K562 (cell line): ENCODE data around the gene PLCB1. TPM values are rescaled to one million over a fixed set of nuclear protein-coding genes. Genes with fewer than 3 reads are reported as not detected.

ENCODE experiments used
- ATAC-seq: fragments of 200-7000 bp; cut with Tn5 transposase; 3 replicates; pipeline ENCODE4 v1.9.1; 2020; ENCODE audit warnings: moderate library complexity
- BruUV-seq: library from RNA; stranded (reverse); fragments of 400-500 nt; replicated peaks from 2 replicates; lab custom pipeline; 2021; lab: Mats Ljungman, UMichigan
- CTCF ChIA-PET: fragments of 300-600 bp; formaldehyde crosslinking; extraction: SDS; loops from one replicate; lab custom pipeline; 2021; ENCODE audit warnings: low intra/inter-chr PET ratio; lab: Yijun Ruan, JAX
- POLR2A ChIA-PET: fragments of 300-600, 350-650 bp; sonication (Branson Sonifier 250); formaldehyde crosslinking; extraction: SDS; loops from one replicate; lab custom pipeline; 2021; ENCODE audit warnings: antibody characterized with exemption, inconsistent platforms; lab: Yijun Ruan, JAX
- DNase-seq, 4 experiments: peaks; one replicate each; pipeline versions ENCODE4 v3.0.0 to v3.0.0-alpha.2; 2011 to 2018; ENCODE audit warnings: low spot score in 3 of 4, mixed read lengths in 3 of 4; ENCODE audit errors: extremely low read depth in 1 of 4
- FAIRE-seq: peaks from 2 replicates; lab custom pipeline; 2011; peaks lifted over from hg19 to GRCh38; lab: Jason Lieb, UNC
- H2AFZ ChIP-seq: 2 replicates; pipeline ENCODE4 v1.6.0; 2011; ENCODE audit warnings: low read depth, low read length, control low read depth, inconsistent platforms
- H3K27ac ChIP-seq: fragments of 200-600 bp; 3 replicates; pipeline ENCODE4 v1.8.0; 2011; ENCODE audit warnings: low read depth, mild to moderate bottlenecking, control low read depth, inconsistent platforms, low read length, moderate library complexity, mixed read lengths; ENCODE audit errors: extremely low read depth
- H3K27me3 ChIP-seq, 2 experiments: fragments of 300-600 bp in 1 of 2; 2 replicates in 1 of 2; 3 replicates in 1 of 2; pipeline versions ENCODE4 v1.6.0 to v1.8.0; 2011; ENCODE audit warnings: inconsistent platforms in 2 of 2, low read length in 2 of 2, mild to moderate bottlenecking in 1 of 2, mixed read lengths in 1 of 2, moderate library complexity in 1 of 2; ENCODE audit not compliant: control insufficient read depth in 2 of 2, insufficient read depth in 2 of 2
- H3K36me3 ChIP-seq: fragments of 300-600 bp; 3 replicates; pipeline ENCODE4 v1.8.0; 2011; ENCODE audit warnings: mild to moderate bottlenecking, low read length, inconsistent platforms; ENCODE audit not compliant: control insufficient read depth, insufficient read depth
- H3K4me1 ChIP-seq, 2 experiments: fragments of 200-600 bp in 1 of 2; replicated peaks in 1 of 2; 2 replicates in 1 of 2; 3 replicates in 1 of 2; pipeline versions ENCODE4 v1.5.1 to v1.8.0; 2011; ENCODE audit warnings: inconsistent platforms in 2 of 2, low read length in 2 of 2, mild to moderate bottlenecking in 1 of 2, mixed read lengths in 1 of 2, moderate library complexity in 1 of 2; ENCODE audit not compliant: control insufficient read depth in 2 of 2, insufficient read depth in 2 of 2
- H3K4me2 ChIP-seq: 2 replicates; pipeline ENCODE4 v1.6.1; 2011; ENCODE audit warnings: low read length, control low read depth, inconsistent platforms, mixed read lengths; ENCODE audit not compliant: insufficient read depth
- H3K4me3 ChIP-seq: fragments of 200-600 bp; sonication (generic), shearing (Covaris generic); 2 replicates; pipeline ENCODE4 v1.5.1; 2016; ENCODE audit warnings: control low read depth, inconsistent platforms
- H3K79me2 ChIP-seq: fragments of 200-600 bp; 3 replicates; pipeline ENCODE4 v1.8.0; 2011; ENCODE audit warnings: low read length, inconsistent platforms; ENCODE audit not compliant: control insufficient read depth, insufficient read depth
- H3K9ac ChIP-seq, 2 experiments: 2 replicates each; pipeline versions ENCODE4 v1.6.0 to v1.6.1; 2011; ENCODE audit warnings: low read depth in 2 of 2, low read length in 2 of 2, control low read depth in 1 of 2, inconsistent platforms in 1 of 2, mild to moderate bottlenecking in 1 of 2, mixed read lengths in 1 of 2; ENCODE audit not compliant: insufficient read depth in 1 of 2
- H3K9me1 ChIP-seq: one replicate; pipeline ENCODE4 v1.6.0; 2011; ENCODE audit warnings: inconsistent platforms, mild to moderate bottlenecking, low read length, moderate library complexity; ENCODE audit not compliant: control insufficient read depth, insufficient read depth
- H3K9me3 ChIP-seq: replicated peaks from 2 replicates; pipeline ENCODE4 v1.5.1; 2011; ENCODE audit warnings: low read depth, low read length, inconsistent platforms; ENCODE audit not compliant: control insufficient read depth, insufficient read depth
- H4K20me1 ChIP-seq: replicated peaks from 2 replicates; pipeline ENCODE4 v1.6.1; 2011; ENCODE audit warnings: low read length, inconsistent platforms, mixed read lengths; ENCODE audit not compliant: control insufficient read depth, insufficient read depth
- CBX2 ChIP-seq: fragments of 200-600 bp; sonication (generic); IDR thresholded peaks from one replicate; pipeline ENCODE4 v1.6.1; 2012; ENCODE audit warnings: mild to moderate bottlenecking, low read length, inconsistent platforms; ENCODE audit not compliant: insufficient read depth, poor library complexity, severe bottlenecking
- CREB3L1 ChIP-seq: fragments of 450-650 bp; IDR thresholded peaks from 2 replicates; pipeline ENCODE4 v1.6.1; 2014; ENCODE audit warnings: low read depth, mild to moderate bottlenecking, moderate library complexity, borderline replicate concordance
- HDAC6 ChIP-seq: IDR thresholded peaks from 2 replicates; pipeline ENCODE4 v1.6.1; 2012; ENCODE audit warnings: low read depth, mild to moderate bottlenecking, control low read depth, inconsistent platforms, low read length, moderate library complexity
- HES1 ChIP-seq: fragments of 450-650 bp; IDR thresholded peaks from 2 replicates; pipeline ENCODE4 v1.6.1; 2016; ENCODE audit warnings: low read depth, mild to moderate bottlenecking, moderate library complexity
- KAT2B ChIP-seq: IDR thresholded peaks from one replicate; pipeline ENCODE4 v1.6.1; 2012; ENCODE audit warnings: low read depth, mild to moderate bottlenecking, control low read depth, inconsistent platforms, low read length, moderate library complexity
- MTA2 ChIP-seq: fragments of 450-650 bp; IDR thresholded peaks from 2 replicates; pipeline ENCODE4 v1.6.1; 2016; ENCODE audit warnings: low read depth
- PRPF4 ChIP-seq: fragments of 200-400 bp; formaldehyde crosslinking; IDR thresholded peaks from one replicate; pipeline ENCODE4 v1.6.1; 2017; ENCODE audit warnings: low read length, low read depth, mild to moderate bottlenecking; ENCODE audit not compliant: insufficient read depth, poor library complexity, severe bottlenecking
- SMARCC2 ChIP-seq: fragments of 450-650 bp; IDR thresholded peaks from 2 replicates; pipeline ENCODE4 v1.6.1; 2017; ENCODE audit warnings: antibody characterized with exemption, moderate library complexity, mild to moderate bottlenecking, low read depth
- SMC3 ChIP-seq: conservative IDR thresholded peaks from 2 replicates; pipeline ENCODE4 v1.6.1; 2011; ENCODE audit warnings: low read depth, low read length, improper control_type of control experiment; ENCODE audit not compliant: insufficient read depth
- XRCC3 ChIP-seq: fragments of 450-650 bp; IDR thresholded peaks from 2 replicates; pipeline ENCODE4 v1.6.1; 2017; ENCODE audit warnings: mild to moderate bottlenecking, moderate library complexity
- WGBS: fragments of 100-300 bp; shearing (Covaris generic); methylation state at CpG from one replicate; pipeline ENCODE4 v1.1.6; 2016; ENCODE audit warnings: low coverage, mixed read lengths; ENCODE audit not compliant: insufficient coverage; ENCODE audit errors: missing lambda C conversion rate; 5-methylcytosine and 5-hydroxymethylcytosine counted together
- in situ Hi-C: fragments of 300-500 bp; cut with MboI; formaldehyde crosslinking; loops from 4 replicates; pipeline ENCODE4 v1.15.0; 2018; ENCODE audit warnings: inconsistent platforms, mixed read lengths
- intact Hi-C: fragments of 100-400 bp; cut with micrococcal nuclease; formaldehyde crosslinking; loops from 2 replicates; pipeline ENCODE4 v1.14.2; 2022
- polyA plus RNA-seq, 8 experiments: library from polyadenylated mRNA; depleted of rRNA in 4 of 8; stranded (reverse) in 5 of 8; unstranded in 3 of 8; fragments of >200 nt; fragmentation: Nextera tagmentation in 2 of 8; fragmentation: Illumina TruSeq in 1 of 8; extraction: Ambion mirVana in 2 of 8; extraction: Trizol in 1 of 8; gene quantifications; 2 replicates each; pipeline versions ENCODE4 v1.2.1 to v1.2.3, GENCODE V29; 2011 to 2014; ENCODE audit warnings: inconsistent platforms in 1 of 8, missing spikeins in 1 of 8
- total RNA-seq, 7 experiments: library from RNA; depleted of rRNA in 6 of 7; stranded (reverse); fragments of >200 nt in 6 of 7; fragmentation: Illumina TruSeq in 2 of 7; extraction: Trizol in 2 of 7; gene quantifications; 2 replicates each; pipeline versions ENCODE4 v1.2.1 to v1.2.3, GENCODE V29; 2011 to 2021; ENCODE audit warnings: low replicate concordance in 1 of 7
- TF ChIP-seq, protein P1 (sequence below), 2 experiments: fragments of 150-350 bp in 1 of 2; IDR thresholded peaks; 2 replicates each; pipeline ENCODE4 v1.6.1; 2012 to 2016; ENCODE audit warnings: low read depth in 2 of 2, low read length in 2 of 2, mild to moderate bottlenecking in 1 of 2, moderate library complexity in 1 of 2

PLCB1 gene
- total and polyA plus RNA-seq, 9 of the 15 experiments (the other 6 are each of a cell fraction or from before 2014, with no cell fraction given) = 0.34 to 3.1 (median 1.3) TPM

DNA sequence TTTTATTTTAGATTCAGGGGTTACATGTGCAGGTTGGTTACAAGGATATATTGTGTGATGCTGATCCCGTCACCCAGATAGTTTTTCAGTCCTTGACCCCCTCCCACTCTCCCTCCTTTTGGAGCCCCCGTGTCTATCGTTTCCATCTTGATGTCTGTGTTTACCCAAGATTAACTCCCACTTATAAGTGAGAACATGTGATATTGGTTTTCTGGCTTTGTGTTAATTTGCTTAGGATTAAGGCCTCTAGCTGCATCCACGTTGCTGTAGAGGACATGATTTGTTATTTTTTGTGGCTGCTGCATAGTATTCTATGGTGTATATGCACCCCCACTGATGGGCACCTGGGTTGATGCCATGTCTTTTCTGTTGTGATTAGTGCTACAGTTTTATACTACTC, 178.6 kb downstream of the PLCB1 start:
- H3K9me3 ChIP-seq = no peaks in the 10 kb centered on the region
- H3K27ac ChIP-seq = no peak overlapping the region
- H2AFZ ChIP-seq = no peak overlapping the region
- TF ChIP-seq MTA2 (no peak), HES1 (no peak), SMC3 (no peak), PRPF4 (no peak), CBX2 (no peak), SMARCC2 (no peak)
- DNase-seq (no peak), FAIRE-seq (no peak), ATAC-seq (no peak)
- in situ Hi-C loops = no loop called here
- no peak overlapping the region for H3K4me3 ChIP-seq
- no peaks in the 10 kb centered on the region for H3K79me2 ChIP-seq
- no peaks in the 10 kb centered on the region for H3K27me3 ChIP-seq
- BruUV-seq = no TSS peak
- no peaks in the 10 kb centered on the region for H4K20me1 ChIP-seq
- POLR2A ChIA-PET = no interaction called here
- intact Hi-C loops = no loop called here
- no peaks in the 10 kb centered on the region for H3K4me1 ChIP-seq
- WGBS = 0% methylated on average over 4 of the region's 4 CpGs
- H3K4me2 ChIP-seq = no peak overlapping the region
- H3K9ac ChIP-seq = no peak overlapping the region
- CTCF ChIA-PET = no interaction called here
- H3K9me1 ChIP-seq = no peaks in the 10 kb centered on the region
- H3K36me3 ChIP-seq = no peaks in the 10 kb centered on the region

DNA sequence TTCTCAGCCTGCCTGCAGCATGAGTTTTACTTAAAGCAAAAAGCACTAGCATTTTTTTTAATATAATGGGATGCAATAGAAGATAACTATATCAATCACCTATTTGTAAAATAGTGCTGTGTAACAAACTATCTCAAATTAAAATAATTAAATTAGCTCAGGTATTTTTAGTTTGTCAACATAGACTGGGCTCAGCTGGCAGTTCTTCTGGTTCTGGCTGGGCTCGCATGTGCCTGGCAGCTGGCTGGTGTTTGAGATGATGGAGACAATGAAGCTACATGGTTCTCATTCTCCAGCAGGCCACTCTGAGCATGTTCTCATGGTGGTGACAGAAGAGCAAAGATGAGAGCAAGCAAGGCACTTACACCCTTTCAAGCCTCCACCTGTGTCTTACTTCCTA, 181.0 kb downstream of the PLCB1 start:
- DNase-seq = no peak
- Histone ChIP-seq H3K9me1 (no peaks in the 10 kb centered on the region), H3K79me2 (no peaks in the 10 kb centered on the region), H3K4me3 (no peak overlapping the region), H2AFZ (no peak overlapping the region), H3K27ac (no peak overlapping the region), H3K27me3 (no peaks in the 10 kb centered on the region), H3K4me1 (no peaks in the 10 kb centered on the region), H3K9ac (no peak overlapping the region), H3K9me3 (no peaks in the 10 kb centered on the region), H3K36me3 (no peaks in the 10 kb centered on the region), H3K4me2 (no peak overlapping the region), H4K20me1 (no peaks in the 10 kb centered on the region)
- in situ Hi-C loops = no loop called here
- no TSS peak for BruUV-seq
- POLR2A ChIA-PET = no interaction called here
- CTCF ChIA-PET = no interaction called here
- ATAC-seq = no peak
- no peak for FAIRE-seq
- WGBS = 0% methylated on average over 1 of the region's 1 CpG
- intact Hi-C loops = no loop called here
- TF ChIP-seq, protein P1, sequence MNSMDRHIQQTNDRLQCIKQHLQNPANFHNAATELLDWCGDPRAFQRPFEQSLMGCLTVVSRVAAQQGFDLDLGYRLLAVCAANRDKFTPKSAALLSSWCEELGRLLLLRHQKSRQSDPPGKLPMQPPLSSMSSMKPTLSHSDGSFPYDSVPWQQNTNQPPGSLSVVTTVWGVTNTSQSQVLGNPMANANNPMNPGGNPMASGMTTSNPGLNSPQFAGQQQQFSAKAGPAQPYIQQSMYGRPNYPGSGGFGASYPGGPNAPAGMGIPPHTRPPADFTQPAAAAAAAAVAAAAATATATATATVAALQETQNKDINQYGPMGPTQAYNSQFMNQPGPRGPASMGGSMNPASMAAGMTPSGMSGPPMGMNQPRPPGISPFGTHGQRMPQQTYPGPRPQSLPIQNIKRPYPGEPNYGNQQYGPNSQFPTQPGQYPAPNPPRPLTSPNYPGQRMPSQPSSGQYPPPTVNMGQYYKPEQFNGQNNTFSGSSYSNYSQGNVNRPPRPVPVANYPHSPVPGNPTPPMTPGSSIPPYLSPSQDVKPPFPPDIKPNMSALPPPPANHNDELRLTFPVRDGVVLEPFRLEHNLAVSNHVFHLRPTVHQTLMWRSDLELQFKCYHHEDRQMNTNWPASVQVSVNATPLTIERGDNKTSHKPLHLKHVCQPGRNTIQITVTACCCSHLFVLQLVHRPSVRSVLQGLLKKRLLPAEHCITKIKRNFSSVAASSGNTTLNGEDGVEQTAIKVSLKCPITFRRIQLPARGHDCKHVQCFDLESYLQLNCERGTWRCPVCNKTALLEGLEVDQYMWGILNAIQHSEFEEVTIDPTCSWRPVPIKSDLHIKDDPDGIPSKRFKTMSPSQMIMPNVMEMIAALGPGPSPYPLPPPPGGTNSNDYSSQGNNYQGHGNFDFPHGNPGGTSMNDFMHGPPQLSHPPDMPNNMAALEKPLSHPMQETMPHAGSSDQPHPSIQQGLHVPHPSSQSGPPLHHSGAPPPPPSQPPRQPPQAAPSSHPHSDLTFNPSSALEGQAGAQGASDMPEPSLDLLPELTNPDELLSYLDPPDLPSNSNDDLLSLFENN (IDR thresholded peaks at IDR 0.05; ENCODE audit: low read depth in 2 of 2, low read length in 2 of 2) = no peak
- no peak for TF ChIP-seq CREB3L1
- TF ChIP-seq KAT2B = no peak
- no peak for TF ChIP-seq XRCC3
- TF ChIP-seq HDAC6 = no peak
